Neutrophil (primary cell): Measurements from ENCODE around the gene PLXNA2.

Source experiments
- H3K27ac ChIP-seq: fragments of 200-600 bp; sonication (generic); 2 replicates; pipeline ENCODE4 v1.5.1; 2016; ENCODE audit warnings: mild to moderate bottlenecking, moderate library complexity
- H3K27me3 ChIP-seq: fragments of 200-600 bp; sonication (generic); 2 replicates; pipeline ENCODE4 v1.6.0; 2016; ENCODE audit warnings: mild to moderate bottlenecking
- H3K36me3 ChIP-seq: fragments of 200-600 bp; sonication (generic); 2 replicates; pipeline ENCODE4 v1.5.1; 2017
- H3K4me1 ChIP-seq, 2 experiments: fragments of 200-600 bp in 1 of 2; sonication (generic) in 1 of 2; 1 replicate in 1 of 2; 2 replicates in 1 of 2; pipeline versions ENCODE4 v1.5.1 to v1.6.1; 2013 to 2016; ENCODE audit warnings: low read depth in 1 of 2, low read length in 1 of 2, mild to moderate bottlenecking in 1 of 2, moderate library complexity in 1 of 2; ENCODE audit not compliant: control insufficient read depth in 1 of 2, insufficient read depth in 1 of 2
- H3K4me3 ChIP-seq, 2 experiments: fragments of 200-600 bp in 1 of 2; sonication (generic) in 1 of 2; 1 replicate in 1 of 2; 2 replicates in 1 of 2; pipeline ENCODE4 v1.5.1; 2013 to 2016; ENCODE audit warnings: low read depth in 1 of 2, low read length in 1 of 2, mild to moderate bottlenecking in 1 of 2, moderate library complexity in 1 of 2
- H3K9me3 ChIP-seq: fragments of 200-600 bp; sonication (generic); 2 replicates; pipeline ENCODE4 v1.5.1; 2016
- CTCF ChIP-seq: fragments of 200-600 bp; sonication (generic); IDR thresholded peaks from 2 replicates; pipeline ENCODE4 v1.5.1; 2016; ENCODE audit warnings: antibody characterized with exemption

PLXNA2 gene

GRCh38 chr1:208200116-208200515, 44.1 kb downstream of the PLXNA2 start:
- no peaks in the 10 kb centered on the region for H3K36me3 ChIP-seq
- peaks cover 6% of the 10 kb centered on the region for H3K27me3 ChIP-seq
- no peak overlapping the region for H3K27ac ChIP-seq
- no peak overlapping the region for H3K4me3 ChIP-seq
- no peaks in the 10 kb centered on the region for H3K9me3 ChIP-seq
- no peaks in the 10 kb centered on the region for H3K4me1 ChIP-seq
- TF ChIP-seq CTCF = no peak

GRCh38 chr1:208198236-208198635, 45.9 kb downstream of the PLXNA2 start:
- Histone ChIP-seq H3K9me3 (no peaks in the 10 kb centered on the region), H3K36me3 (no peaks in the 10 kb centered on the region), H3K27me3 (no peaks in the 10 kb centered on the region), H3K4me1 (peaks cover 0 to under 1% of the 10 kb centered on the region in 2 experiments), H3K4me3 (no peak overlapping the region), H3K27ac (no peak overlapping the region)
- TF ChIP-seq CTCF = no peak

- H3K4me1 ChIP-seq = peaks cover 0 to 5% of the 10 kb centered on the region in 2 experiments
- H3K27ac ChIP-seq = no peak overlapping the region
- no peaks in the 10 kb centered on the region for H3K9me3 ChIP-seq
- H3K36me3 ChIP-seq = no peaks in the 10 kb centered on the region
- no peaks in the 10 kb centered on the region for H3K27me3 ChIP-seq
- no peak overlapping the region for H3K4me3 ChIP-seq
- no peak for TF ChIP-seq CTCF
Observed at GRCh38 chr1:208194944-208195343, 49.2 kb downstream of the PLXNA2 start.

GRCh38 chr1:208192995-208193394, 51.2 kb downstream of the PLXNA2 start:
- H3K36me3 ChIP-seq = no peaks in the 10 kb centered on the region
- peaks cover 0 to 5% of the 10 kb centered on the region in 2 experiments for H3K4me1 ChIP-seq
- no peaks in the 10 kb centered on the region for H3K9me3 ChIP-seq
- peaks cover 3% of the 10 kb centered on the region for H3K27me3 ChIP-seq
- no peak overlapping the region for H3K4me3 ChIP-seq
- H3K27ac ChIP-seq = no peak overlapping the region
- no peak for TF ChIP-seq CTCF

- no peak for TF ChIP-seq CTCF
- Histone ChIP-seq H3K4me3 (no peak overlapping the region), H3K27ac (no peak overlapping the region)
Observed at GRCh38 chr1:208190784-208191183, 53.4 kb downstream of the PLXNA2 start.

GRCh38 chr1:208189716-208190115, 54.5 kb downstream of the PLXNA2 start:
- Histone ChIP-seq H3K9me3 (no peaks in the 10 kb centered on the region), H3K4me3 (no peak overlapping the region), H3K27me3 (peaks cover 7% of the 10 kb centered on the region), H3K4me1 (peaks cover 0 to 5% of the 10 kb centered on the region in 2 experiments), H3K36me3 (no peaks in the 10 kb centered on the region), H3K27ac (no peak overlapping the region)
- no peak for TF ChIP-seq CTCF

More at GRCh38 chr1:208190784-208191183, 53.4 kb downstream of the PLXNA2 start:
- H3K9me3 ChIP-seq = no peaks in the 10 kb centered on the region
- peaks cover 7% of the 10 kb centered on the region for H3K27me3 ChIP-seq
- no peaks in the 10 kb centered on the region for H3K36me3 ChIP-seq
- H3K4me1 ChIP-seq = peaks cover 0 to 5% of the 10 kb centered on the region in 2 experiments
